Spleen (tissue), 11 donors: Measurements from ENCODE around the gene AOAH. TPM values are rescaled to one million over a fixed set of nuclear protein-coding genes. Genes with fewer than 3 reads are reported as not detected.
"Not testable (repeated sequence)": the region's sequence is repeated elsewhere in the genome, so short reads cannot be mapped to it uniquely, and the experiment has no call there.

Experiments
- DNase-seq: peaks from one replicate; pipeline ENCODE4 v3.0.0-alpha.2; 2020
- H3K27ac ChIP-seq, 8 donors: fragments of 200-600 bp; sonication (generic) in 7 of 8; 1 replicate in 4 of 8; 2 replicates in 4 of 8; pipeline versions ENCODE4 v1.5.0 to v1.8.0; 2016 to 2021; ENCODE audit warnings: inconsistent platforms in 4 of 8, mild to moderate bottlenecking in 4 of 8, moderate library complexity in 1 of 8
- H3K27me3 ChIP-seq, 7 donors: fragments of 200-600 bp; sonication (generic) in 6 of 7; replicated peaks in 1 of 7; 1 replicate in 4 of 7; 2 replicates in 3 of 7; pipeline versions ENCODE4 v1.5.0 to v1.8.0; 2016 to 2021; ENCODE audit warnings: inconsistent platforms in 3 of 7, mild to moderate bottlenecking in 1 of 7
- H3K36me3 ChIP-seq, 6 donors: fragments of 200-600 bp; sonication (generic) in 5 of 6; 1 replicate in 4 of 6; 2 replicates in 2 of 6; pipeline versions ENCODE4 v1.5.0 to v1.8.0; 2016 to 2021; ENCODE audit warnings: inconsistent platforms in 2 of 6
- H3K4me1 ChIP-seq, 6 donors: fragments of 200-600 bp; sonication (generic) in 5 of 6; 1 replicate in 3 of 6; 2 replicates in 3 of 6; pipeline versions ENCODE4 v1.5.0 to v1.8.0; 2016 to 2021; ENCODE audit warnings: inconsistent platforms in 3 of 6
- H3K4me3 ChIP-seq, 8 donors: fragments of 200-600 bp; sonication (generic) in 7 of 8; 1 replicate in 4 of 8; 2 replicates in 4 of 8; pipeline versions ENCODE4 v1.5.0 to v1.8.0; 2016 to 2021; ENCODE audit warnings: inconsistent platforms in 4 of 8, mild to moderate bottlenecking in 4 of 8, moderate library complexity in 2 of 8
- H3K9me3 ChIP-seq, 8 donors: fragments of 200-600 bp; sonication (generic) in 7 of 8; 1 replicate in 4 of 8; 2 replicates in 4 of 8; pipeline versions ENCODE4 v1.5.0 to v1.8.0; 2016 to 2021; ENCODE audit warnings: inconsistent platforms in 4 of 8
- CTCF ChIP-seq, 11 experiments: fragments of 200-600 bp in 7 of 11; fragments of 450-650 bp in 4 of 11; sonication (generic) in 4 of 11; IDR thresholded peaks in 8 of 11; conservative IDR thresholded peaks in 3 of 11; 1 replicate in 7 of 11; 2 replicates in 4 of 11; pipeline versions ENCODE4 v1.4.0 to v1.8.0; 2016 to 2021; ENCODE audit warnings: antibody characterized with exemption in 11 of 11, inconsistent platforms in 4 of 11, mild to moderate bottlenecking in 1 of 11
- POLR2A ChIP-seq, 3 donors: fragments of 450-650 bp; IDR thresholded peaks; one replicate each; pipeline ENCODE4 v1.5.1; 2017; ENCODE audit warnings: antibody characterized with exemption in 3 of 3, mild to moderate bottlenecking in 1 of 3
- POLR2AphosphoS5 ChIP-seq, 3 donors: sonication (generic); formaldehyde crosslinking; IDR thresholded peaks; one replicate each; pipeline ENCODE4 v1.5.1; 2017; ENCODE audit warnings: antibody characterized with exemption in 3 of 3
- WGBS, 5 donors: extraction: QIAGEN DNeasy Blood & Tissue Kit in 3 of 5; methylation state at CpG; one replicate each; pipeline versions ENCODE4 v1.1.5 to v1.1.7; 2013 to 2018; 5-methylcytosine and 5-hydroxymethylcytosine counted together
- intact Hi-C: fragments of 100-400 bp; cut with DNase I; formaldehyde crosslinking; loops from one replicate; pipeline ENCODE4 v1.15.0; 2023; ENCODE audit warnings: low total_unique reads
- polyA plus RNA-seq, 3 donors: library from polyadenylated mRNA; stranded (reverse); fragments of 200-250 nt; gene quantifications; one replicate each; pipeline ENCODE4 v1.2.1, GENCODE V29; 2013
- total RNA-seq, 7 donors: library from RNA; depleted of rRNA in 3 of 7; stranded (reverse); fragments of >200 nt in 3 of 7; fragmentation: NEBNext Ultra II Directional in 4 of 7; extraction: Animal tissue kit (Norgen Biotek cat#: 25700) in 4 of 7; gene quantifications; one replicate each; pipeline versions ENCODE4 v1.1.0 to v1.2.1, GENCODE V29; 2016 to 2021
- donor health status: healthy with polysubstance abuse.
- donor health status: DM: no; HTN: no; CAD: no; lungs with moderate emphysema.
- donor health status: DM: no; HTN: no; CAD: no.
- donor health status: Bipolar disorder and iron deficiency.
- donor health status: healthy.
- donor health status: DM: no; HTN: no; CAD: no.
- donor health status: DM: yes; HTN: yes; CAD: no.

Gene AOAH
- total and polyA plus RNA-seq, 10 donors = 30.3 to 316 (median 191) TPM

- WGBS, 5 donors = 51 to 70% (median 63%) methylated on average over 4 of the region's 4 CpGs
- no peak overlapping the region for H3K4me3 ChIP-seq
- no peaks in the 10 kb centered on the region for H3K36me3 ChIP-seq
- TF ChIP-seq CTCF (IDR thresholded peaks at IDR 0.05 in 8 of 11, conservative IDR thresholded peaks at IDR 0.05 in 3 of 11) (no peak), POLR2A (IDR thresholded peaks at IDR 0.05) (no peak), POLR2AphosphoS5 (IDR thresholded peaks at IDR 0.05) (no peak)
- no peaks in the 10 kb centered on the region for H3K9me3 ChIP-seq
- no peaks in the 10 kb centered on the region for H3K4me1 ChIP-seq
- intact Hi-C loops = no loop called here
- H3K27ac ChIP-seq = no peak overlapping the region
- DNase-seq = no peak
- no peaks in the 10 kb centered on the region for H3K27me3 ChIP-seq
These were observed 226.5 kb downstream of the AOAH start for GRCh38 chr7:36497775-36498174.

- H3K9me3 ChIP-seq, H3K4me1 ChIP-seq, intact Hi-C loops, H3K27me3 ChIP-seq, H3K27ac ChIP-seq, H3K4me3 ChIP-seq, H3K36me3 ChIP-seq, DNase-seq: not testable (repeated sequence)
- WGBS, 5 donors = 88 to 97% (median 93%) methylated on average over 6 of the region's 6 CpGs
These were observed 227.1 kb downstream of the AOAH start for GRCh38 chr7:36497176-36497575.

GRCh38 chr7:36496576-36496975 lies 227.7 kb downstream of the AOAH start:
- DNase-seq = no peak
- WGBS, 5 donors = 91 to 96% (median 94%) methylated on average over 6 of the region's 6 CpGs
- no peak overlapping the region for H3K4me3 ChIP-seq

GRCh38 chr7:36491317-36491716 lies 233.0 kb downstream of the AOAH start:
- Histone ChIP-seq H3K27me3 (no peaks in the 10 kb centered on the region), H3K9me3 (peaks cover 0 to 4% (median 0%) of the 10 kb centered on the region in 8 donors), H3K4me3 (no peak overlapping the region), H3K36me3 (no peaks in the 10 kb centered on the region), H3K4me1 (no peaks in the 10 kb centered on the region), H3K27ac (no peak overlapping the region)
- no peak for DNase-seq
- intact Hi-C loops = no loop called here
- no peak for TF ChIP-seq CTCF (IDR thresholded peaks at IDR 0.05 in 8 of 11, conservative IDR thresholded peaks at IDR 0.05 in 3 of 11)
- no peak for TF ChIP-seq POLR2AphosphoS5 (IDR thresholded peaks at IDR 0.05)
- TF ChIP-seq POLR2A (IDR thresholded peaks at IDR 0.05) = no peak
- 88 to 95% (median 93%) methylated on average over 3 of the region's 3 CpGs for WGBS, 5 donors

More at GRCh38 chr7:36496576-36496975, 227.7 kb downstream of the AOAH start:
- Histone ChIP-seq H3K9me3 (no peaks in the 10 kb centered on the region), H3K4me1 (no peaks in the 10 kb centered on the region), H3K27ac (no peak overlapping the region), H3K36me3 (no peaks in the 10 kb centered on the region), H3K27me3 (no peaks in the 10 kb centered on the region)
- TF ChIP-seq POLR2AphosphoS5 (IDR thresholded peaks at IDR 0.05) (no peak), CTCF (IDR thresholded peaks at IDR 0.05 in 8 of 11, conservative IDR thresholded peaks at IDR 0.05 in 3 of 11) (no peak), POLR2A (IDR thresholded peaks at IDR 0.05) (no peak)
- intact Hi-C loops = no loop called here

GRCh38 chr7:36490419-36490830 lies 233.9 kb downstream of the AOAH start:
- Histone ChIP-seq H3K27ac (no peak overlapping the region), H3K27me3 (no peaks in the 10 kb centered on the region), H3K9me3 (peaks cover 0 to 4% (median 0%) of the 10 kb centered on the region in 8 donors), H3K4me1 (no peaks in the 10 kb centered on the region), H3K36me3 (no peaks in the 10 kb centered on the region), H3K4me3 (no peak overlapping the region)
- WGBS, 5 donors = 60 to 81% (median 66%) methylated on average over 3 of the region's 3 CpGs
- no peak for DNase-seq
- no peak for TF ChIP-seq POLR2A (IDR thresholded peaks at IDR 0.05)
- TF ChIP-seq POLR2AphosphoS5 (IDR thresholded peaks at IDR 0.05) = no peak
- TF ChIP-seq CTCF (IDR thresholded peaks at IDR 0.05 in 8 of 11, conservative IDR thresholded peaks at IDR 0.05 in 3 of 11) = no peak
- intact Hi-C loops = no loop called here

GRCh38 chr7:36488672-36489071 lies 235.6 kb downstream of the AOAH start:
- not testable (repeated sequence) for H3K36me3 ChIP-seq, H3K9me3 ChIP-seq, H3K27me3 ChIP-seq, H3K4me3 ChIP-seq, H3K4me1 ChIP-seq, DNase-seq, H3K27ac ChIP-seq
- intact Hi-C loops = loop anchor here (5.0 to 10.0 kb wide), 2 partner anchors 184 to 696 kb away; no protein-coding TSS in a partner anchor
- 89 to 95% (median 95%) methylated on average over 5 of the region's 5 CpGs for WGBS, 5 donors
